NCI-H82 treated with DMSO at 0.1 percent for 48 hours (cell line): ENCODE results near the gene DDX1.
"Not testable (repeated sequence)": the region's sequence is repeated elsewhere in the genome, so short reads cannot be mapped to it uniquely, and the experiment has no call there.

Source experiments
- DNase-seq: peaks from one replicate; lab custom pipeline; 2025; ENCODE audit not compliant: unreplicated experiment; lab: John Stamatoyannopoulos, UW

The DDX1 gene

GRCh38 chr2:15595342-15595905 is 3.8 kb downstream of the DDX1 start:
- DNase-seq = no peak

- DNase-seq = no peak
Observed at GRCh38 chr2:15595936-15596335, 4.3 kb downstream of the DDX1 start.

- no peak for DNase-seq
Observed at GRCh38 chr2:15596350-15596749, 4.7 kb downstream of the DDX1 start.

GRCh38 chr2:15596968-15597367 is 5.3 kb downstream of the DDX1 start:
- DNase-seq = no peak

DNA sequence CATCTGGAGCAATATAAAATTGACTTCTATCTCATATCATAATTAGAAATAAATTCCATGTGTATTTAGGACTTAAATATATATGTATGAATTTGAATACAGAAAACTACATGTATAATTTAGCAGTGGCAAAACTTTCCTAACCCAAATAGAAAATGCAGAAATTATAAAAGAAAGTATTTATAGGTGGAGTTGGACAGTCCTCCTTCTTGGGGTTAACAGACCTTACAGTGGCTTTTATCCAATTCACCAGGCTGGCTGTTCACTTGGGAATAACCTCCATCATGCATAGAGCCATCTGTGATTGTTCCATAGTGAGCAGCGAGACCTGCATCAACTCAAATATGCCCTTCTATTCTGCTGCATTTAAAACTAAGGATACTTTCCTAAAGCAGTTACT is 8.3 kb downstream of the DDX1 start:
- no peak for DNase-seq

GRCh38 chr2:15601681-15602080 is 10.0 kb downstream of the DDX1 start:
- DNase-seq = no peak

GRCh38 chr2:15602393-15602792 is 10.7 kb downstream of the DDX1 start:
- DNase-seq = no peak

DNA sequence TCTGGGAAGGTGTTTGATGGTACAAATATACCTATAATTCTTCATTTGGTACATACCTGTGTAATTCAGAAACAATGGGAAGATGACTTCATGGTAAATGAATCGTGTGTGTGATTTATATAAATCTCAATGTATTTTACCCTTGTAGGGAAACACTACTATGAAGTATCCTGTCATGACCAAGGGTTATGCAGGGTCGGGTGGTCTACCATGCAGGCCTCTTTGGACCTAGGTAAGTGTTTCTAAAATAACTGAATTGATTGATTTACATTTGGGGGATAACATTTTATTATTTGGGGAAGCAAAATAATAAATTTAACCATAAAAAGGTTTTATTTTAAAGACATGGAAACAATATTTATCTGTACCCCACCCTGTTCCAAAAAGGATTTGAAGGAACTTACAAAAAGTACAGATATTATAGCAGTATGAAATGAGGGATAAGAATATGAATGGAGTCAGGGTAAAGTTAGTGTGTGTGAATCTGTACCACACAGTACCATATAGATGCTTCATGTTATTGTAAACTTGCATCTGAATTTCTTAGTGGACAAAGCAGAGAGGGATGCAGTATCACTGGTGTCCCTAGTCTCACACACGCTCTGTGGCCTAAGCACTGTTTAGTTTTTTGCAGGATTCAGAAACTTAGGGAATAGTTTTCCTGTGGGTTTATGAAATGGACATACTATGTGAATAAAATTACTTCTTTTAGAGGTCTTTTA is 11.5 kb downstream of the DDX1 start:
- DNase-seq = no peak

- DNase-seq = no peak
Observed at GRCh38 chr2:15603948-15604347, 12.3 kb downstream of the DDX1 start.

DNA sequence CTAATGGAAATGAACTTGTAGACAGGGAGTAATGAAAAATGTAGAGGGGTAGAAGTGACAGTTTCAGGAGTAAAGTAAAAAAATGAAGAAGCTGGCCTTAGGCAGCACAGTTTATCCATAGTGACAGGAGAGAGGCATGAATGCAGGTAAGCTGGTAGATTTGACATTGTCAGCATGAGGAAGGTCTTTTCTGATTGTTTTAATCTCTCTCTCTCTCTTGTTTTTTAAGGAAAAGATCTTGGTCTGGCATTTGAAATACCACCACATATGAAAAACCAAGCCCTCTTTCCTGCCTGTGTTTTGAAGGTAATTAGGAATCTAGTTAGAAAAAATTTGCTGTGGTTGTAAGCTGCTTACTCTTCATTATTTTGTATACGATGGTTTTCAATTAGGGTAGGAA is 14.1 kb downstream of the DDX1 start:
- DNase-seq = no peak

GRCh38 chr2:15606481-15607441 is 15.1 kb downstream of the DDX1 start:
- DNase-seq = no peak

DNA sequence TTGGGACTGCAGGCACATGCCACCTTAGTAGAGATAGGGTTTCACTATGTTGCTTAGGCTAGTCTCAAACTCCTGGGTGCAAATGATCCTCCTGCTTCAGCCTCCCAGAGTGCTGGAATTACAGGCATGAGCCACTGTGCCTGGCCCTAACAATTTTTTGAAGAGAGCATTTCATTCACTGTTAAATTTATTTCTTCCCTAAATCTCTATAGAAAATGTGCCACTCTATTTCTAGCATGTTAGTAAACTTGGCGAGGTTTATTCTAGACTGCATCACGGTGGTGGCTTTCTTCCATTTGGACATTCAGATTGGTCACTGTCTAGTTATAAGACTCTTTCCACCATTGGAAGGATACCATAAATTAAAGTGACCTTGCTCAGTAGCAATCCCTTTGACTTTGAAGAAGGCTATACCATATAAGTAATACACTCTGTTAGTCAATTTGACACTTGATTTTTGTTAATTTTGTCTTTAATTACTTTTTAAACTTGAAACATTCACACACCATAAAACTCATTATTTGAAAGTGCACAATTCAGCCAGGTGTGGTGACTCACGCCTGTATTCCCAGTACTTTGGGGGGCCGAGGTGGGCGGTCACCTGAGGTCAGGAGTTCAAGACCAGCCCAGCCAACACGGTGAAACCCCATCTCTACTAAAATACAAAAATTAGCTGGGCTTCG is 16.2 kb downstream of the DDX1 start:
- no peak for DNase-seq

- DNase-seq = no peak
Observed at GRCh38 chr2:15608392-15608761, 16.7 kb downstream of the DDX1 start.

GRCh38 chr2:15609341-15610042 is 17.8 kb downstream of the DDX1 start:
- DNase-seq = no peak

DNA sequence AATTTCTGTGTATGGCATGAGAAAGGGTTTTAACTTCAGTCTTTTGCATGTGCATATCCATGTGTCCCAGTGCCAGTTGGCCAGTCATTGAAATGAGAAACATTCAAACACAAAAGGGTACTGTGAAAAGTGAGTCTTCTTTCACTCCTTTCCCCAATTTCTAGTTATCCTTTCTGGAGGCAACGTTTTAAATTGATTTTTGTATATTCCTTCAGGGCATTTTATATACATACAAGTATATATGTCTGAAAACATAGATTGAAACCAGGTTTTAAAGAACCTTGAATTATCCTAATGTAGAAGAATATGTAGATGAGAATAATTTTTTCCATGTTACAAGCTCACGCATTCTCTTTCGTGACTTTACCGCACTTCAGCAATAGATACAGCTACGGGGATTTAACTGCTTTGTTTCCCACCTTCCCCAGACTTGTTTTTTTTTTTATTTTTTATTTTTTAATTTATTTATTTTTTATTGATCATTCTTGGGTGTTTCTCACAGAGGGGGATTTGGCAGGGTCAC is 18.8 kb downstream of the DDX1 start:
- no peak for DNase-seq

- not testable (repeated sequence) for DNase-seq
Observed at GRCh38 chr2:15612101-15612500, 20.4 kb downstream of the DDX1 start.

DNA sequence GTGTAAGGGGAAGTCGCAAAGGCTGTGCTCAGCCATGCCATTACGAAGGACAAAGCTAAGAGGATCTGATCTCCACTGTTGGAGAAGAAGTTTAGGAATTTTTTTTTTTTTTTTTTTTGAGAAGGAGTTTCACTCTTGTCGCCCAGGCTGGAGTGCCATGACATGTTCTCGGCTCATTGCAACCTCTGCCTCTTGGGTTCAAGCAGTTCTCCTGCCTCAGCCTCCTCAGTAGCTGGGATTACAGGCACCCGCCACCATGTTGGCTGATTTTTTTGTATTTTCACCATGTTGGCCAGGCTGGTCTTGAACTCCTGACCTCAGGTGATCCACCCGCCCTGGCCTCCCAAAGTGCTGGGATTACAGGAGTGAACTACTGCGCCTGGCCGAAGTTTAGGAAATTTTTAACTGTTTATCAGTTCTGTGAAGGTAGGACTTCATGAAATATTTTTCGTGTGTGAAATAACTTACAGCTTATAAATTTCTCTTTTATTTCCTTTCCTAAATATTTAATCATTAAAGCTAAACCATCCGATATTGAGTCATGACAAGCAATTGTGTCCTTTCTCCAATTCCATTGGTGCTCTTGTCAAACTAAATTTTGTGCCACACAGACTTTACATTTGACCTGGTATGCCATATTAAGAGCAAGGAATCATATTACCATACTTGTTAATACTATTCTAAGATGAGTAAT is 22.2 kb downstream of the DDX1 start:
- DNase-seq = no peak

DNA sequence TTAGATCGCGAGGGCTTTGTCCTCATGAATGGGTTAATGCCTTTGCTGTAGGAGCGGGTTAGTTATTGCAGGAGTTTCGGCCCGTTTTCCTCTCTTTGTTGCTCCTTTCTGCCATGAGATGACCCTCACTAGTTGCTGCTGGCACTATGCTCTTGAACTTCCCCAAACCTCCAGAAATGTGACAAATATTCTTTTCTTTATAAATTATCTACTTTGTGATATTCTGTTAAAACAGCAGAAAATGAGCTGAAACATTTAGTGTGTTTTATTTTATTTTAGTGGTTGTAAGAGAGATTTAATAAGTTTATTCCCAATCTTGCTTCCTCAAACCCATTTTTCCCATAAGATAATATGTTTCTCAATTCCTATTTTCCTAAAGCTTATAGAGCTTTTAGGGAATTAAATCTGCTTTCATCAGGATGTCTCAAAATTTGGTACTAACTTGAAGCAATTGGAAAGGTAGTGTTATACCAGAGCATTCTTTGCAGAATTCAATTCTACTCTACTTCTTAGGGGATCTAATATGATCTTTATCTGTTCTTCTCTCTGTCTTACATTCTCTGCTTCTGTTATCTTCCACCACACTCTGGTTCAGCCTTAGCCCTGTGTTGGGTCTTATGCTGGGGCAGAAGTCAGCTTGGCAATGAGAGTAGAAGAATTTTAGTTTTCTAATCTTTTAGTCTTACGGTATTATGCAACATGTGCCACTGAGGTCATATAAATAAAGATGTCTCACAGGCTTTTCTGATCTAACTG is 23.1 kb downstream of the DDX1 start:
- DNase-seq = no peak

DNA sequence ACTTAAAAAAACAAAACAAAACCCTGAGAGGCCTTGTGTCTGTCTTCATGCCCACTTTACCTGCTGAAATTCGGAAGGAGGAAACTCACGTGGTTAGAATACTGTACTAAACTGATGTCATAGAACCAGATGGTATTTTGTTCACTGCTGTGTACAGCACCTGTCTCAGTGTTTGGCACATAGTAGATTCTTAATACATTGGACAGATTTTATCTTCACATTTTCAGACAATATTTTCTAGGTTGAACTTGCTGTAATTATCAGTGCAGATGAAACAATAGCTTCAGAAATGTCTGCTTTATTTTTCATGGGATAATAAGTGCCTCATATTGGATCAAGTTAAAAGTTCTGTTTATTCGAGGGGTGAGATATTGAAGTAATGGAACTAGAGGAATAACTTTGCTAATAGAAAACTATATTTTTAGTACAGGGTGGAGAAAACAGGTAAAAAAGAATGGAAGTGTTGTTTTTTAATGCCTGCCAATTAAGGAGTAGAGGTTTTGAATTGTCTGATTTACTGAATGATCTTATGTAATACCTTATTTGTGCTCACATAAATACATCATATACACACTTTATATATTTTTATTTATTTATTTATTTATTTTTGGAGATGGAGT is 23.7 kb downstream of the DDX1 start:
- DNase-seq = no peak
